Kidney (tissue), 22 donors: ENCODE results near the gene PHOX2B. TPM values are rescaled to one million over a fixed set of nuclear protein-coding genes. Genes with fewer than 3 reads are reported as not detected.

Experiments used
- DNase-seq, 5 donors: peaks; one replicate each; pipeline ENCODE4 v3.0.0-alpha.2; 2013 to 2020
- FAIRE-seq: peaks from 2 replicates; lab custom pipeline; 2012; peaks lifted over from hg19 to GRCh38; lab: Jason Lieb, UNC
- H3K27ac ChIP-seq, 2 donors: one replicate each; pipeline ENCODE4 v1.7.0; 2013; ENCODE audit warnings: low read depth in 2 of 2, low read length in 2 of 2, inconsistent platforms in 1 of 2
- H3K27me3 ChIP-seq: one replicate; pipeline ENCODE4 v1.7.1; 2013; ENCODE audit warnings: low read length, inconsistent platforms; ENCODE audit not compliant: control insufficient read depth, insufficient read depth
- H3K36me3 ChIP-seq, 3 donors: one replicate each; pipeline versions ENCODE4 v1.7.0 to v1.7.1; 2013; ENCODE audit warnings: low read length in 3 of 3, control low read depth in 1 of 3, inconsistent platforms in 1 of 3; ENCODE audit not compliant: insufficient read depth in 3 of 3, control insufficient read depth in 2 of 3
- H3K4me1 ChIP-seq, 3 donors: one replicate each; pipeline versions ENCODE4 v1.7.0 to v1.7.1; 2013; ENCODE audit warnings: low read length in 3 of 3, inconsistent platforms in 1 of 3, low read depth in 1 of 3; ENCODE audit not compliant: control insufficient read depth in 2 of 3, insufficient read depth in 2 of 3
- H3K4me3 ChIP-seq, 3 donors: one replicate each; pipeline versions ENCODE4 v1.7.0 to v1.8.1; 2013; ENCODE audit warnings: low read length in 3 of 3, control low read depth in 1 of 3, inconsistent platforms in 1 of 3
- H3K9ac ChIP-seq, 3 donors: one replicate each; pipeline versions ENCODE4 v1.7.0 to v1.7.1; 2013; ENCODE audit warnings: low read length in 3 of 3, control low read depth in 1 of 3, inconsistent platforms in 1 of 3
- H3K9me3 ChIP-seq, 3 donors: one replicate each; pipeline versions ENCODE4 v1.7.0 to v1.7.1; 2013; ENCODE audit warnings: low read length in 3 of 3, control low read depth in 1 of 3, inconsistent platforms in 1 of 3; ENCODE audit not compliant: control insufficient read depth in 2 of 3, insufficient read depth in 1 of 3
- intact Hi-C: fragments of 100-400 bp; cut with DNase I; formaldehyde crosslinking; loops from one replicate; pipeline ENCODE4 v1.11.1; 2022
- long read RNA-seq, 10 donors: library from polyadenylated mRNA in 1 of 10; unstranded in 1 of 10; transcript quantifications; one replicate each; pipeline ENCODE4 v2.0.0 and lab custom pipeline, GENCODE V29; 2021 to 2026
- polyA plus RNA-seq: library from polyadenylated mRNA; stranded (reverse); fragments of 350-450 nt; fragmentation: Illumina TruSeq; extraction: RNeasy Lipid Tissue Mini Kit (QIAGEN cat#74804); gene quantifications from one replicate; pipeline ENCODE4 v1.2.3, GENCODE V29; 2014; ENCODE audit warnings: low read depth, low replicate concordance; ENCODE audit not compliant: insufficient read depth
- total RNA-seq: library from RNA; stranded (reverse); fragmentation: NEBNext Ultra II Directional; extraction: Animal tissue kit (Norgen Biotek cat#: 25700); gene quantifications from one replicate; pipeline ENCODE4 v1.2.1, GENCODE V29; 2021
- TF ChIP-seq, protein P1 (sequence below): IDR thresholded peaks from 3 replicates; pipeline ENCODE4 v1.5.1; 2012; ENCODE audit warnings: mild to moderate bottlenecking, moderate library complexity, borderline replicate concordance; ENCODE audit not compliant: insufficient read depth; ENCODE audit errors: extremely low read depth
- donor health status: control.
- donor health status: control.
- donor health status: control.
- donor health status: control.
- donor health status: control.
- donor health status: DM: yes; HTN: yes; CAD: no.
- donor health status: Normal renal cell carcinoma (clear cell type).

PHOX2B gene
- total RNA-seq (not detected), polyA plus RNA-seq (not detected)
- long read RNA-seq, donor 1, result 0 reads
- long read RNA-seq, donor 2, result 0 reads
- long read RNA-seq, donor 3, result 0 reads
- long read RNA-seq, donor 4, partial matches to known transcripts, result 0 of 1 reads
- long read RNA-seq, donor 4, other reads (novel, unspliced or antisense), result 0 of 1 reads
- long read RNA-seq, donor 5, result 0 reads
- long read RNA-seq, donor 6, result 0 reads
- long read RNA-seq, donor 7, result 0 reads
- long read RNA-seq, donor 8, result 0 reads
- long read RNA-seq, donor 9, result 0 reads
- long read RNA-seq, donor 10, result 0 reads

DNA sequence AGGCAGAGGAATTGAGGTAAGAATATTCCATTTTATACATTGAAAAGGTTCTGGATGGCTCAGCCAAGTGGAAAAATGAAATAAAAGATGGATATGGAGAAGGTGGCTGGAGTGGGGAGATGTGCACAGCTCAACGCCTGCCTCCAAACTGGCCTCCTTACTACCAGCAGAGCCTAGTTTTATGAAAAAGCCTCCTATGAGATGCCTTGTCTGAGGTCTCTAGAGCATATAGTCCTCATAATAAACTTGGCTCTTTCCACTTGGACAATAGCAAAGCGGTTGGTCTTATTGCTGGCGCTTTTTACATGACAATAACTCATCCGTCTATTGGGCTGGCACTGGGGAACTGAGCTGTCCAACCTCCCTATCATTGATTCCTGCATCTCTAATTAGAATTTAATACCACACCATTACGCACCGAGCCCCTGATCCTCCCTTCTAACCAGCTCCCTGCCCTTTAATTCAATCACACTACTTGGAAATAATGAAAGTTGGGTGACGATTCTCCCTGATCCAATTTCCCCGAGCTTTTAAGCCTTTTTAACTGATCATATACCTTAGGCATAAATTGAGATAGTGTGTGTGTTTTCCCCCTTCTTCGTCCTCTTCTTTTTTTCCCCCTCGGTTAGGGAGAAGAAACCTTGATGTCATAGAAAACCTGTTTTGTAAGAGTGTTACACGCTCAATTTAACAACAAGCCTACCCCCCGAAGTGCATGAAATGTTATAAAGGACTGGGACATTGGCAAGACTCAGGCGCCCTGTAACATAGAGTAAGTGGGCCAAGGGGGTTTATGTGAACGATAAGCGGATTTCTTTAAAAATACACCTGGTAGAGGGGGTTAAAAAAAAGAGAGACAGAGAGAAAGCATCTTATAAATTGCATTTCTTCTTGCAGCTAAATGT lies at the start of gene PHOX2B:
Gene PHOX2B (minus strand): TSS at position 155 of the 905 bp plus-strand sequence. CDS start 115 bp downstream, at position 40.
- DNase-seq (peak in 2 of 5 donors; percentile 52 to 62), FAIRE-seq (no peak)
- Histone ChIP-seq H3K27me3 (peaks cover 87% of the 10 kb centered on the region), H3K4me1 (peaks cover 0 to 2% (median 0%) of the 10 kb centered on the region in 3 donors), H3K9ac (no peak within 1 kb of the TSS), H3K4me3 (no peak within 1 kb of the TSS), H3K9me3 (no peaks in the 10 kb centered on the region), H3K27ac (no peak within 1 kb of the TSS), H3K36me3 (no peaks in the 10 kb centered on the region)
- TF ChIP-seq, protein P1, sequence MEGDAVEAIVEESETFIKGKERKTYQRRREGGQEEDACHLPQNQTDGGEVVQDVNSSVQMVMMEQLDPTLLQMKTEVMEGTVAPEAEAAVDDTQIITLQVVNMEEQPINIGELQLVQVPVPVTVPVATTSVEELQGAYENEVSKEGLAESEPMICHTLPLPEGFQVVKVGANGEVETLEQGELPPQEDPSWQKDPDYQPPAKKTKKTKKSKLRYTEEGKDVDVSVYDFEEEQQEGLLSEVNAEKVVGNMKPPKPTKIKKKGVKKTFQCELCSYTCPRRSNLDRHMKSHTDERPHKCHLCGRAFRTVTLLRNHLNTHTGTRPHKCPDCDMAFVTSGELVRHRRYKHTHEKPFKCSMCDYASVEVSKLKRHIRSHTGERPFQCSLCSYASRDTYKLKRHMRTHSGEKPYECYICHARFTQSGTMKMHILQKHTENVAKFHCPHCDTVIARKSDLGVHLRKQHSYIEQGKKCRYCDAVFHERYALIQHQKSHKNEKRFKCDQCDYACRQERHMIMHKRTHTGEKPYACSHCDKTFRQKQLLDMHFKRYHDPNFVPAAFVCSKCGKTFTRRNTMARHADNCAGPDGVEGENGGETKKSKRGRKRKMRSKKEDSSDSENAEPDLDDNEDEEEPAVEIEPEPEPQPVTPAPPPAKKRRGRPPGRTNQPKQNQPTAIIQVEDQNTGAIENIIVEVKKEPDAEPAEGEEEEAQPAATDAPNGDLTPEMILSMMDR, result no peak
- intact Hi-C loops, result no loop called here

DNA sequence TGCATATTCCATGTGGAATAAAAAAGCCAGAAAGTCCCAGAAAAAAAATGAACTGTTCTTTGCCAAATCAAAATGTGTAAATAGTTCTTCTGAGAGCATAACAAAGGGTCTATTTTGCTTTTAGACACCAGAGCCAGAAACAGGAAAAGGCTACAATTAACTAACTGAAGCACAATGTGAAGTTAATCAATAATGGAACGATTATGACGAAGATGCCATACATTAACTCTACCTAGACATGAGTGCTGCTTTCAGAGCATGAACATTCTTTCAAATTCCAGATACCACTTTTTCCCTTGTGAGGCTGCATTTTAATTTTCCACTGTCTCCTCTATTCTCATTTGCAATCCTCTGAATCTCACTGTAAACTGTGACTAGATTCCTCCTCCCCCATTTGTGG lies 48.7 kb upstream of the PHOX2B start:
- intact Hi-C loops, result no loop called here
- Histone ChIP-seq H3K36me3 (no peaks in the 10 kb centered on the region), H3K27me3 (no peaks in the 10 kb centered on the region), H3K9ac (no peak overlapping the region), H3K27ac (no peak overlapping the region), H3K4me1 (peaks cover 0 to 5% (median 4%) of the 10 kb centered on the region in 3 donors), H3K4me3 (no peak overlapping the region), H3K9me3 (no peaks in the 10 kb centered on the region)
- TF ChIP-seq, protein P1, result no peak
- DNase-seq (peak in 2 of 5 donors; percentile 53 to 58), FAIRE-seq (no peak)

DNA sequence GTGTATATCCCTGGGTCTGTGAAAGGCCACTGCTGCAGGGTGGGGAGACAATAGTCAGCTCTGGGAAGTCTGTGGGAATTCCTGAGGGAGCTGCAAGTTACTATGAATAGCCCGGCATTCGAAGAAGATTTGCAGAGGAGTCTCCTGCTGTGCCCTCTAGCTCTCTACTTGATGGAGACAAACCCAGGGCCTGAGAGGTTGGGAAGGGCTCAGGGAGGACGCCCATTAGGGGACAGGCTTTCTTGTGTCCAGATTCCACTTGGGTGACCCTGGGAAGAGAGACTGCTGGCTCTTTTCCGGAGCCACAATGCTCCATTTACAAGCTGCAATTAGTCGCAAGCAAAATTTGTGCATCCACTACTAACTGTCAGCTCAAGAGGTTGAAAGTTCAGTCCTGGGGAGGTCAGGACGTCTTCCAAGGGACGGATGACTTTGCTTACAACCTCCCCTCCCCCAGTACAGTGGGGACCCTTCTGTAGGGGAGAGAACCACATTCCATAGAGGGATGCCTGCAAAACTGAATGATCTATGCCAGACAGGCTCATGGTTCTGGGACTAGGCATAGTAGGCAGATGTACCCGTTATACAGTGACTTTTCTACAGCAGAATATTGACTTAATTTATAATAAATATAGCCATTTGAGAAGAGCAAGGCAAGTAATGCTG lies 48.2 kb upstream of the PHOX2B start:
- Histone ChIP-seq H3K27me3 (no peaks in the 10 kb centered on the region), H3K27ac (no peak overlapping the region), H3K9me3 (no peaks in the 10 kb centered on the region), H3K4me3 (no peak overlapping the region), H3K4me1 (peaks cover 0 to 5% (median 4%) of the 10 kb centered on the region in 3 donors), H3K36me3 (no peaks in the 10 kb centered on the region), H3K9ac (no peak overlapping the region)
- intact Hi-C loops, result no loop called here
- TF ChIP-seq, protein P1, result no peak
- DNase-seq, result peak in 2 of 5 donors; percentile 5 to 14
- FAIRE-seq, result no peak
